ENCODE measurements around the gene OR2AE1.
A peak's percentile ranks its signal among the peaks of the same experiment; 100 is the strongest.
"Not testable (repeated sequence)": the region's sequence is repeated elsewhere in the genome, so short reads cannot be mapped to it uniquely, and the experiment has no call there.

Gene OR2AE1, protein sequence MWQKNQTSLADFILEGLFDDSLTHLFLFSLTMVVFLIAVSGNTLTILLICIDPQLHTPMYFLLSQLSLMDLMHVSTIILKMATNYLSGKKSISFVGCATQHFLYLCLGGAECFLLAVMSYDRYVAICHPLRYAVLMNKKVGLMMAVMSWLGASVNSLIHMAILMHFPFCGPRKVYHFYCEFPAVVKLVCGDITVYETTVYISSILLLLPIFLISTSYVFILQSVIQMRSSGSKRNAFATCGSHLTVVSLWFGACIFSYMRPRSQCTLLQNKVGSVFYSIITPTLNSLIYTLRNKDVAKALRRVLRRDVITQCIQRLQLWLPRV

DNA sequence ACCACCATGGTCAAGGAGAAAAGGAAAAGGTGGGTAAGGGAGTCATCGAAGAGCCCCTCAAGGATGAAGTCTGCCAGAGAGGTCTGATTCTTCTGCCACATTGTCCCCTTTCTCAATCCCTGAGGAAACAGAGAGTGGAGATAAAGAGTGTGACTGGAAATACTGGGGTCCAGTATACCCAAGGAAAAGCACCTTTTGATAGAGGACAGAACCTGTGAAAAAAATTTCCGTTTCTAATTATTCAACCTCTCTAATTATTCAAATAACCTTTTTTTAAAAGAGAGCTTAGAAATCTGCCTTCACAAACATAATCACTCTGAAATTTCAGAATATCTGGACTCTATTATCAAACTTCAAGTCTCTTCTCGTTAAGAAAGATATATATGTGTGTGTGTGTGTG is at the start of gene OR2AE1:
Gene OR2AE1 (minus strand): TSS at position 101 of the 400 bp plus-strand sequence. CDS start 0 bp downstream, at position 101.
- DNase-seq = no peak

DNA sequence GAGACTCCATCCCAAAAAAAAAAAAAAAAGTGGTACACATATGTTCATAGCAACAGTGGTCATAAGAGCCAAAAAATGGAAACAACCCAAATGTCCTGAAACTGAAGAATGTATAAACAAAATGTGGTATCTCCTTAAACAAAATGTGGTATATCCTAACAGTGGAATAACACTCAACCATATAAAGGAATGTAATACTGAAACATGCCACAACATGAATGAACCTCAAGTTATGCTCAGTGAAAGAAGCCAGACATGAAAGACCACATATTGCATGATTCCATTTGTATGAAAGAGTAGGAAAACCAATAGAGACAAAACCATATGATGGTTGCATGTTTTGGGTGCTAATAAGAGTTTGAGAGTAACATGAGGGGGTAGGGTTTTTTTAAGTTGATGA is 49.5 kb upstream of the OR2AE1 start:
- DNase-seq = no peak

DNA sequence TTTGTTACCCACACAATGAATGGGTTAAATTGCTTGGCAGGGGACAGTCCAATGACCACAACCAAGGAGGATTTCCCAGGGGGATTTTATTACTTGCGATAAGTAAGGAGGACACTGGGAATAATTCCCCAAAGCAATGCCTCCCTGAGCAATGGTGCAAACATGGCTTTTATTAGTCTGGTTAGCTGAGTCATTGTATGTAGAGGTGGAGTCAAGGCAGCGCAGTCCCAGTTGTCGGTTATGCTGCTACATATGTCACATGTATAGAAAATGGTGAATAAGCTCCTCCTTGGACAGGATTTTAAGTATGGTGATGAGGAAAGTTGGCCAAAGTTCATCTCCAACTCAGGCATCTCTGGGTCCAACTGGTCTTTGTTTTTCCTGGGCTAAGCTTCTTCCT is 46.4 kb upstream of the OR2AE1 start:
- DNase-seq = no peak

DNA sequence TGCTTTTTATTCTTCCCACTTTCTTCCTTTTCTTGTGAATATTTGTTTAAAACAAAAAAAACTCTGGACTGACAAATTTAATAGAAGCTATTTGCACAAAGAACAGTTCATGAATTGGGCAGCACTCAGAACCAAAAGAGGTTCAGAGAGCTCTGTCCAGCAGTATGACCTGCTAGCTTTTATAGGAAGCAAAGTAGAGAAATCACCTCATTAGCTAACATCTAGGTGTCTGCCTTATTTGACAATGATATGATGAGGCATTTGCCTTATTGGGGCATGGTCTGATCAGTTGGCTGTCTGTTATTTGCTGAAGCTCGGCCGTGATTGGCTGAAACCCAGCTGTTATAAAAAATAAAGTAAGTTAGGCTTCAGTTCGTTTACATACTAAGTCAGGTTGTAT is 43.3 kb upstream of the OR2AE1 start:
- DNase-seq = no peak

DNA sequence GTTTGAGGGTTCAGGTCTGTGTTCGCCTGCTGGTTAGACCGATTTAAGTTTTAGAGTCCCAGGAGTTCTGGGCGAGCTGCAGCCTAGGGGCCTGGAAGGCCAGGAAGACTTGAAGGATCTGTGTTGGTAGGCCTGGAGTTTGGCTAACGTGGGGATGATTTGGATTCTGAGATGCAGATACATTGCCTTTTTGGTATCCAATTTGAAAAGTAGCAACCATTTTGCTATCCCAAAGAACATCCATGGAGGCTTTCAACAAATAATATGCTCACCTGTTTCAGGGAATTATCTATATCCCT is 42.9 kb upstream of the OR2AE1 start:
- DNase-seq = no peak

DNA sequence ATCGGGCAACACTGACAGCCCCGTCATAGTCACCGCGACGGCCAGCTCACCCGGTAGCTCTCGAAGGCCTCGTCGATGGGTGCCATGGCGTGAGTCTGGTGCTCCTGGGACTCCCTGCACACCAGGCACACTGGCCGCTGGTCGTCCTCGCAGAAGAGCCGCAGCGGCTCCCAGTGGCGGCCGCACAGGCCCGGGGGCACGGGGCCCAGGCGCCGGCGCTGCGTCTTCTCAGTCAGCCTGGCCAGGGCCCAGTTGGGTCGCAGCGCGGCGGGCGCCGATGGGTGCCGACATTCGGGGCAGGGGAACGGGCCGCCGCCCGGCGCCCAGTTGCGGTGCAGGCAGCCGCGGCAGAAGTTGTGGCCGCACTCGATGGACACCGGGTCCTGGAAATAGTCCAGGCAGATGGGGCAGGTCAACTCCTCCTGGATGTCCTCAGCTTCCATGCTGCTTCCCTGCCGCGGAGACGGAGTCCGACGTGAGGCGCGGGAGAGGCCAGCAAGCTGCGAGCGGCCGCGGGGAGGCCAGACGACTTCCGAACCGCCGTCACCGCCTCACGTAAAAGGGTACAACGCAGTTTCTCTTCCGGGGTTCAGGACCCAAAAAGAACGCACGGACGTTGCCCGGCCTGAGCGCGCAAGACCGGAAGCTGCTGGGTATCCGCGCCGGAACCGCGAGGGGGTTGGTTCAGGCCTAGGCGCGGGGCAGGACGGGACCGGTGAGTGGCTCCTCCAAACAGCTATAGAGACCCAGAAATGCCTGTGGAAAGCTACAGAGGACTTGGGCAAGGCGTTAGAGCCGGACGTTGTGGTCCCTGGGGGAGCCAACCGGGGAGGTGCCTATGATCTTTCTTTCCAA is 42.4 kb upstream of the OR2AE1 start, which contains the start of gene TRIM4:
Gene TRIM4 (minus strand): TSS at position 572 of the 855 bp plus-strand sequence. CDS start 129 bp downstream, at position 443.
- peak; percentile 92 for DNase-seq

DNA sequence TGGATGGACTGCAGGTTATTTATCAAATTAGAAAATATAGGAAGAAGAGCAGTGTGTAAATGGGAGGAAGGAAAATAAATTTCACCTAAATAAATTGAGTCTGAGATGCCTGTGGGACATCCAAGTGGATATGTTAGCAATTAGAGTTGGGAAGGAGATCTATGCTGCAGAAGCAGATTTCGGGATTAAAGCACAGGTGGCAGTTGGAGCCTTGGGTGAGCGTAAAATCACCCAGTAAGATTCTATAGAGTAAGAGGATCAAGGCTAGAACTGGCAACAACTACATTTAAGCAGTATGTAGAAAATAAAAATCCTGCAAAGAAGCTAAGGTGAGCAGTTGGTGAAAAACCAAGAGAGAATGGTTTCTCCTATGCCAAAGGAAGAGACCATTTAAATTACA is 34.1 kb upstream of the OR2AE1 start:
- DNase-seq = no peak

DNA sequence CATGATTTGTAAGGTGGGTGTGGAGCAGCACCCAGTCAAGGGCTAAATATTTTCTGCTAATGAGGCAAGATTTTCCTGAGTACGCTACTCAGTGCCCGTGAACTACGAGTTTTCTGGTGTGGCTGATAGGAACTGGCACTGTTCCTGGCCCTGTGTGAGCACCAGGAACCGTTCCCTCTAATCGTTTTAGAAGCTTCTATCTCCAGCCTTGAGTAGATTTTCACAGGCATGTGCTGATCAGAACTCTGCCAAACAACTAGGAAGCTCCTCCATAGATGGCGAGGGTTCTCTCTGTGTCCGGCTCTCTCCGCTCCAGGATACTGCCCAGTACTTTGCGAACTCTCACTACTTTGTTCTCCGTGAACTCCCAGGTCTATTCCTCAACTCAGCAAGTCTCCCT is 24.7 kb upstream of the OR2AE1 start:
- no peak for DNase-seq

DNA sequence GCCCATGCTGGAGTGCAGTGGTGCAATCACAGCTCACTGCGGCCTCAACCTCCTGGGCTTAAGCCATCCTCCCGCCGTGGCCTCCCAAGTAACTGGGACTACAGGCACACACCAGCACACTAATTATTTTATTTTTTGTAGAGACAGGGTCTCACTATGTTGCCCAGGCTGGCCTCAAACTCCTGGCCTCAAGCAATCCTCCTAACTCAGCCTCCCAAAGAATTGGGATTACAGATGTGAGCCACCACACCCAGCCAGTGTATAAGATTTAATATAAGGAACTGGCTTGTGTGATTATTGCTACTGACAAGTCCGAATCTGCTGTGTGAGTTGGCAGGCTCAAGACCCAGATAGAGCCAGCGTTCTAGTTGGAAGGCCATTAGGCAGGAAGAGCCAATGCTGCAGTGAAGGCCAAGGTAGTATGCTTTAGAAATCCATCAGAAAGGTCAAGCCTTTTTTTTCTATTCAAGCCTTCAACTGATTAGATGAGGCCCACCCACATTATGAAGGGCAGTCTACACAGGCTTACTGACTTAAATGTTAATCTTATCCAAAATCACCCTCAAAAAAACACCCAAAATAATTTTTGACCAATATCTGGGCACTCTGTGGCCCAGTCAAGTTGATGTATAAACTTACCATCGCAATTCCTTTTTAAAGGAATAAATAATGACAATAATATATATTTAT is 23.1 kb upstream of the OR2AE1 start:
- DNase-seq = no peak

DNA sequence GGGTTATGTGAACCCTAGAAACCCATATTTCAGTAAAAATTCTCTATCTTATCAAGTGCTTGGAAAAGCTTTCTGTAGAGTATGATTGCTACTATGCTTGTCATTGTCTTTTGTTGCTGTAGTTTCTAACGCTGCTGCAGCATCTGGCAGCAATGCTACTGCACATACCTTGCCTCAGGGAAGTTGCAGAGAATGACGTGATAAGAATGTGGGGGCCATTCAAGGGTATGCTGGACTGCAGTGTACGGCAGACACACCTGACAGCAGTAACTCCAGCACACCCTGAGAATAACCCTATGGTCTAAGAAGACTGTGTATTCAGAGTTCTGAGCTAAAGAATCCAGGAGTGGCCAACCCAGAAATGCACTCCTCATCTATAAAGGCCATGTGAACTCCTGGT is 22.0 kb upstream of the OR2AE1 start:
- DNase-seq = no peak

DNA sequence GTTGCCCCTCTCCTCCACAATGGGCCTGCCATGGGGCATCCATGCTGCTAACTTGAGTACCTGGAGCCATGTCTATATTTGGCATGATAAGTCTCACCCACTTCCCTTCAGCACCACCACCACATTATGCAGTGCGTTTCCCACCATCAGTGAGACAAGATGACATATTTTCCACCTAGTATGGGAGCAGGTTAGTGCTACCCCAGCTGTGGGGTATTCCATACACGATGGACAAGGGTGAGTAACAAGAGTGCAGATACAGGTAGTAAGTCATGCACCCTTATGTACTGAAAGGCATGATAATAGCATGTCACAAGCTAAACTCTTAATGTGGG is 21.2 kb upstream of the OR2AE1 start:
- DNase-seq = no peak

DNA sequence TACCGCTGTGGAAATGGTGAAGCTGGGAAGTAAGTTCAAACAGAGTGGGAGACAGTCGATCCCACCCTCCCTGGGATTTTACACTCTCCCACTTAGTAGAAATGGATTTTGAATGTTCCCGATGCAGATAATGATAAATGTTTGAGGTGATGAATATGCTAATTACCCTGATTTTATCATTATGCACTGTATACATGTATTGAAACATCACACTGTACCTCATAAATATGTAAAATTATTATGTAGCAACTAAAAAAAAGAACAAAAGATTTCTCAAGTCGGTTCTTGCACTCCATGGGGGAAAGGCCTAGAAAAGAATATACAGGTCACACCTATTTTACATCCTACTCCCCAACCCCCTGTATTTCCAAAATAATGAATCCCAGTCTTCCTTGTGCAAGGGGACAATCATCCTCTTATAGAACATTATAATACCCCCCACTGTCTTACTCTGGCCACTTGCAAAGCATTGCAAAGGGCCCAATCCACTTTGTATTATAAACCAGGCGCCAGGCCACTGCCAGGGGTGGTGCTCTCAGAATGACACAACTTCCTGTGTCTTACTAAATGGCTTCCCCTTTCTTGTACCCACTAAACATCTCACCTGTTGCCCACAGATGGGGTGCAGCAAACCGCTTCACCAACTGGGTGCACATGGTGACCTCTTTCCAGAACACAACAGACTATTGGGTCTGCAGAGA is 20.6 kb upstream of the OR2AE1 start:
- DNase-seq = no peak

DNA sequence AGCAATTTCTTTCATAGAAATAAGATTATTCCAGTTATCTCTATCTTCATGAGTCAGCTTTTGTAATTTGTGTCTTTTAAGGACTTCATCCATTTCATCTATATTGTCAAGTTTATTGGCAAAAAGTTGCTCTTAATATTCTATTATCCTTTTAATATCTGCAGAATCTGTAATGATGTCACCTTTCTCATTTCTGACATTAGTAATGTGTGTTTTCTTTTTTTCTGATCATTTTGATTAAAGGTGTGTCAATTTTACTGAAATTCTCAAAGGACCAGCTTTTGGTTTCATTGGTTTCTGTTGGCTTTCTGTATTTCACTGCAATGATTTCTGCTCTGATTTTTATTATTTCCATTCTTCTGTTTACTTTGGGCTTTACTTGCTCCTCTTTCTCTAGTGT is 17.9 kb upstream of the OR2AE1 start:
- DNase-seq = no peak

DNA sequence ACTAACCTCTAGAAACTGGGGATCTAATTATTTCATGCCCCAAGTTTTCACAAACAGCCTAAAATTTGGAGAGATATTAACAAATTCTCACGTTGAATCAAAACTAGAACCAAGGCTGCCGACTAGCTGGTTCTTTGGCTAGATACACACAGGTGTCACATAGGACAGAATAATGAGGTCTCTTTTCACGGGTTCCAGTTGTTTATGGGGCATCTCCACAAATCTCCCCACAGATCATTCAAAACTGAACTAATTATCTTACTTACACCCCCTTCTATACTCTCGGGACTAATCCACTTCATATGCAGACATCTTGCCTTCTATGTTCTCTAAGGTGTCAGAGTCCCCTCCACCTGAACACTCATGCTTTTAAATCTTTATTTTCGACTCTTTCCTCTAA is 16.4 kb upstream of the OR2AE1 start:
- no peak for DNase-seq

DNA sequence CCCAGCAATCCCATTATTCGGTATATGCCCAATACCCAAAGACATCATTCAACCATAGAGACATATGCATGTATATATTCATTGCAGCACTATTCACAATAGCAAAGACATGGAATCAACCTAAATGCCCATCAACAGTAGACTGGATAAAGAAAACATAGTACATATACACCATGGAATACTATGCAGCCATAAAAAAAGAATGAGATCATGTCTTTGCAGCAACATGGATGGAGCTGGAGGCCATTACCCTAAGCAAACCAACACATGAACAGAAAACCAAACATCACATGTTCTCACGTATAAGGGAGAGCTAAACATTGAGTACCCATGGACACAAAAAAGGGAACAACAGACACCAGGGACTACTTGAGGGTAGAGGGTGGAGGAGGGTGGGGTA is 13.5 kb upstream of the OR2AE1 start:
- DNase-seq = not testable (repeated sequence)

DNA sequence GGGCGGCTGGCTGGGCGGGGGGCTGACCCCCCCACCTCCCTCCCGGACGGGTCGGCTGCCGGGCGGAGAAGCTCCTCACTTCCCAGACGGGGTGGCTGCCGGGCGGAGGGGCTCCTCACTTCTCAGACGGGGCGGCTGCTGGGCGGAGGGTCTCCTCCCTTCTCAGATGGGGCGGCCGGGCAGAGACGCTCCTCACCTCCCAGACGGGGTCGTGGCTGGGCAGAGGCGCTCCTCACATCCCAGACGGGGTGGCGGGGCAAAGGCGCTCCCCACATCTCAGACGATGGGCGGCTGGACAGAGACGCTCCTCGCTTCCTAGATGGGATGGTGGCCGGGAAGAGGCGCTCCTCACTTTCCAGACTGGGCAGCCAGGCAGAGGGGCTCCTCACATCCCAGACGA is 11.5 kb upstream of the OR2AE1 start:
- DNase-seq = not testable (repeated sequence)

DNA sequence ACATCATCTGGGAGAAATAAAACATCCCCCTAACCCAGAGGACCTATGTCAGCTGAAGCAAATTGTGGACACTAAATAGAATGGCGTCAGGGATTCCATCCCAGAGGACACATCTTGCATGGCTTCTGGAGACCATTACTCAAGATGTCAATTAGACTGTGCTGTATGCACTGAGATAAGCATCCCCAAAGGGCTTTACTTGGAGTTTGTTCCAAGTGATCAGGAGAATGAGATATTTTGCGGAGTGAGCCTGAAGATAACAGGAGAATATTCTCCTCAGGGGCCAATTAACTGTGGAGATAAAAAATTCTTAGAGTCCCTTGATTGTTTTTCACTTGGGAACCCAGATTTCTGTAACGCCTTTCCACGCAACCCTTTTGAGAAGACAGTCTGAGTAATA is 4.5 kb upstream of the OR2AE1 start:
- no peak for DNase-seq

DNA sequence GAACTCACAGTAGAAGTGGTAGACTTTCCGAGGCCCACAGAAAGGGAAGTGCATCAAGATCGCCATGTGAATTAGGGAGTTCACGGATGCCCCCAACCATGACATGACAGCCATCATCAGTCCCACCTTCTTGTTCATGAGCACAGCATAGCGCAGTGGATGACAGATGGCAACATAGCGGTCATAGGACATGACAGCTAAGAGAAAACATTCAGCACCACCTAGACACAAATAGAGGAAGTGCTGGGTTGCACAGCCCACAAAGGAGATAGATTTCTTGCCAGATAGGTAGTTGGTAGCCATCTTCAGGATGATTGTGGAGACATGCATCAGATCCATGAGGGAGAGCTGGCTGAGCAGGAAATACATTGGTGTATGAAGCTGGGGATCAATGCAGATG is 342 bp downstream of the OR2AE1 start:
- DNase-seq = no peak

DNA sequence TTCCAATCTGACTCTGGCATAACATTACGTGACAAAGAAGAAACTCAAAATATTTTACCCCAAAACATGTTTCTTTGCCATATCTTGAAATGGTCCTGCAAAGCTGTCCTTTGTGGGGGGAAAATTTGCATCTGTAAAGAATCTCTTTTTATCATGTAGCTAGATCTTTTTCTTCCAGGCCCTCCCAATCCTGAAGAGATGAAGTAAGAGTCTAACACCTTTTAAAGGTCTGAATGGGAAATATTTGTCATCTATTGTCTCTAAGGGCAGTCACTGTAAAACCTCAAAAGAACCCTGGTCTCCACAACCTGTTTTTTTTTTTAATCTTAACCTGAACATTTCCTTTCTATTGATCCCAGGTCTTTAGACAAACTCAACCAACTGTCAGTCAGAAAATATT is 8.6 kb downstream of the OR2AE1 start:
- DNase-seq = no peak

DNA sequence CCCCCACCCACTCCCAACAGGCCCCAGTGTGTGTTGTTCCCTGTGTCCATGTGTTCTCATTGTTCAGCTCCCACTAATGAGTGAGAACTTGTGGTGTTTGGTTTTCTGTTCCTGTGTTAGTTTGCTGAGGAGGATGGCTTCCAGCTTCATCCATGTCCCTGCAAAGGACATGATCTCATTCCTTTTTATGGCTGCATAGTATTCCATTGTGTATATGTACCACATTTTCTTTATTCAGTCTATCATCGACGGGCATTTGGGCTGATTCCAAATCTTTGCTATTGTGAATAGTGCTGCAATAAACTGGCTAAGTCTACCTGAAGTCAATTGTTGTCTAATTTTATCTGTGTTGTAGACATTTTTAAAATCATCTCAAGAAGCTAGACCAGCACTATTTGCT is 9.4 kb downstream of the OR2AE1 start:
- not testable (repeated sequence) for DNase-seq

DNA sequence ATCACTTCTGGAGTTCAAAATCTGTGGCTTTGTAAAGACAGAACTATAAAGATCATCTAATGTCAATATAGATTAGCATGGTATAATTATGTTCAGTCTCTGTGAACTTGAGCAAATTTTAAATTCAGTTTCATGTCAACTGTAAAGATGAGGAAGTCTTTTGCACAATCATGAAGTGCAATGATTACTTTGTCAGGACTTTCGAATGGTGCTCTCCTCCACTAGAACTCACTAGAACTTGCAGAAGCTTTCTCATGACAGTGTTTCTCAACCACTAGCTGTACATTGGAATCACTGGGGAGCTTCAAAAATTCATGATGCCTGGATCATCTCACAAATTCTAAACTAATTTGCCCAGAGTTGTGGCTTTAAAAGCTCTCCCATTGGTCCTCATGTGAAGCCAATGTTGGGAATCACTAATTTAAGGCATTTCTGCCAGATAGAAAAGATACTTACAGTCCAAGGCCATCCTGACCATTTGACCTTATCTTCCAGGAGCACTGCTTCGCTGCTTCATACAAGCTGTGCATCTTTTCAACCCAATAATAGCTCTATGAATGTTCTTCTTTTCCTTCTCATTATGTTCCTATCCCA is 12.9 kb downstream of the OR2AE1 start:
- DNase-seq = no peak

DNA sequence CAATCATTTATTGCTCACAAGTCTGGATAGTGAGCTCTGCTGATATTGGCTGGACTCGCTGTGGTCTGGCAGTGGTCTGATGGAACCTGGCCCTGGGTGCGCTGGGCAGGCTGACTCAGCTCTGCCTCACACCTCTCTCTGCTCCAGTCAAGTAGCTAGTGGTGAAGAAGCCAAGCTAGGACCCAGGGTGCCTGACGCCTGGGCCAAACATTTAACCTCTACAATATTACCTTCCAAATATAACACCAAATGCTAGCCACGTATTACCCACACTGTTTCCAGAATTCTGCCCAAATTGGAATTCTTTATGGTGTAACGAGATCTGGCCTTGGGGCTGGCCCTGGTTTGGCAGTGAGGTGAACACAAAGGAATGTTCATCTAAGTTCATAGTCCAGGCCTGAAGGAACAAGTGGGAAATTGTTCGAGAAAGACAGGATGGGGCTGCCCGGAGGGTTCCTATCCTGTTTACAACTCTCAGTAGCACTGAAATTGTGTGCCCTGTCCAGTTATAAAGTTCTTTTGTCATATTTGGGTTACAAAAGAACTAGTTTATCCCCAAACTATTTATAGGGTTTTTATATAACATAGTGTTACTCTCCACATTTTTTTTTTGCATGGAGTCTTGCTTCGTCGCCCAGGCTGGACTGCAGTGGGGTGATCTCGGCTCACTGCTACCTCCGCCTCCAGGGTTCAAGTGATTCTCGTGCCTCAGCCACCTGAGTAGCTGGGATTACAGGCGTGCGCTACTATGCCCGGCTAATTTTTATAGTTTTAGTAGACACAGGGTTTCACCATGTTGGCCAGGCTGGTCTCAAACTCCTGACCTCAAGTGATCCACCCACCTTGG is 16.3 kb downstream of the OR2AE1 start:
- DNase-seq = no peak

Data from NCI-H774 (cell line).